NCI-H510A (cell line): ENCODE measurements around the gene SEL1L3.
"Not testable (repeated sequence)": the region's sequence is repeated elsewhere in the genome, so short reads cannot be mapped to it uniquely, and the experiment has no call there.

Source experiments
- DNase-seq: peaks from one replicate; lab custom pipeline; 2025; lab: John Stamatoyannopoulos, UW

Gene SEL1L3

GRCh38 chr4:25879587-25879986, 16.8 kb upstream of the SEL1L3 start:
- DNase-seq, result no peak

- no peak for DNase-seq
Measured at GRCh38 chr4:25879091-25879584, 16.4 kb upstream of the SEL1L3 start.

GRCh38 chr4:25878676-25879075, 15.9 kb upstream of the SEL1L3 start:
- no peak for DNase-seq

- no peak for DNase-seq
Measured at GRCh38 chr4:25875281-25875745, 12.5 kb upstream of the SEL1L3 start.

GRCh38 chr4:25874655-25875054, 11.9 kb upstream of the SEL1L3 start:
- no peak for DNase-seq

- no peak for DNase-seq
Measured at GRCh38 chr4:25873632-25874129, 10.9 kb upstream of the SEL1L3 start.

GRCh38 chr4:25872851-25873631, 10.3 kb upstream of the SEL1L3 start:
- no peak for DNase-seq

- DNase-seq, result no peak
Measured at GRCh38 chr4:25870081-25870480, 7.3 kb upstream of the SEL1L3 start.

GRCh38 chr4:25867781-25868294, 5.0 kb upstream of the SEL1L3 start:
- no peak for DNase-seq

GRCh38 chr4:25866401-25866800, 3.6 kb upstream of the SEL1L3 start:
- not testable (repeated sequence) for DNase-seq

- DNase-seq, result no peak
Measured at GRCh38 chr4:25865586-25865985, 2.8 kb upstream of the SEL1L3 start.

- DNase-seq, result no peak
Measured at GRCh38 chr4:25863831-25864418, 1.1 kb upstream of the SEL1L3 start.

- peak; percentile 27 for DNase-seq
Measured at GRCh38 chr4:25863347-25863784, 578 bp upstream of the SEL1L3 start.

GRCh38 chr4:25861951-25862410, 807 bp downstream of the SEL1L3 start:
- no peak for DNase-seq

- no peak for DNase-seq
Measured at GRCh38 chr4:25861280-25861950, 1.4 kb downstream of the SEL1L3 start.

GRCh38 chr4:25860586-25861279, 2.1 kb downstream of the SEL1L3 start:
- DNase-seq, result no peak

- no peak for DNase-seq
Measured at GRCh38 chr4:25859429-25860148, 3.2 kb downstream of the SEL1L3 start.

GRCh38 chr4:25857851-25858400, 4.9 kb downstream of the SEL1L3 start:
- DNase-seq, result no peak

GRCh38 chr4:25857403-25857802, 5.4 kb downstream of the SEL1L3 start:
- DNase-seq, result no peak

GRCh38 chr4:25856756-25857155, 6.0 kb downstream of the SEL1L3 start:
- DNase-seq, result no peak

- DNase-seq, result no peak
Measured at GRCh38 chr4:25852103-25852502, 10.7 kb downstream of the SEL1L3 start.
